OCI-LY3 (cell line): Measurements from ENCODE around the gene CCDC68.

Experiments
- H2AFZ ChIP-seq: fragments of 200-600, 300-600 bp; shearing (Covaris generic); 2 replicates; pipeline ENCODE4 v1.6.0; 2014; ENCODE audit warnings: antibody characterized with exemption, low read depth, low read length
- H3K27ac ChIP-seq: fragments of 200-600, 300-600 bp; sonication (generic); 2 replicates; pipeline ENCODE4 v1.5.1; 2014; ENCODE audit warnings: mild to moderate bottlenecking, low read length, moderate library complexity, mixed read lengths
- H3K27me3 ChIP-seq: fragments of 200-600, 300-600 bp; sonication (generic); 2 replicates; pipeline ENCODE4 v1.6.1; 2014; ENCODE audit warnings: low read depth, low read length, mixed read lengths
- H3K36me3 ChIP-seq: fragments of 200-600, 300-600 bp; sonication (generic); replicated peaks from 2 replicates; pipeline ENCODE3; 2014; ENCODE audit warnings: low read depth, low read length, mixed read lengths
- H3K4me1 ChIP-seq: fragments of 300-600, 200-600 bp; sonication (generic); 2 replicates; pipeline ENCODE4 v1.6.1; 2014; ENCODE audit warnings: low read length, mixed read lengths
- H3K4me2 ChIP-seq: fragments of 200-600, 300-600 bp; sonication (generic); 2 replicates; pipeline ENCODE4 v1.6.1; 2014; ENCODE audit warnings: low read length, mixed read lengths
- H3K4me3 ChIP-seq: fragments of 300-600, 200-600 bp; sonication (generic); 2 replicates; pipeline ENCODE4 v1.5.1; 2014; ENCODE audit warnings: antibody characterized with exemption, mild to moderate bottlenecking, low read length, moderate library complexity
- H3K79me2 ChIP-seq: fragments of 300-600, 200-600 bp; shearing (Covaris generic); 2 replicates; pipeline ENCODE4 v1.6.1; 2014; ENCODE audit warnings: mild to moderate bottlenecking, low read length, mixed read lengths
- H3K9ac ChIP-seq: fragments of 300-600, 200-600 bp; shearing (Covaris generic); 2 replicates; pipeline ENCODE4 v1.6.0; 2014; ENCODE audit warnings: mild to moderate bottlenecking, low read length, moderate library complexity
- H3K9me3 ChIP-seq: fragments of 200-600, 300-600 bp; shearing (Covaris generic); 2 replicates; pipeline ENCODE4 v1.6.1; 2014; ENCODE audit warnings: low read length, mixed read lengths; ENCODE audit not compliant: insufficient read depth
- H4K20me1 ChIP-seq: fragments of 200-600, 300-600 bp; sonication (generic); 2 replicates; pipeline ENCODE4 v1.6.1; 2016; ENCODE audit warnings: low read length, mixed read lengths; ENCODE audit not compliant: insufficient read depth
- EZH2phosphoT487 ChIP-seq: fragments of 200-600 bp; shearing (Covaris generic); IDR thresholded peaks from 2 replicates; pipeline ENCODE4 v1.6.1; 2018; ENCODE audit warnings: antibody characterized with exemption, mixed run types, low read depth
- TF ChIP-seq, protein P1 (sequence below): fragments of 200-600, 300-600 bp; sonication (generic); IDR thresholded peaks from 2 replicates; pipeline ENCODE4 v1.5.1; 2014; ENCODE audit warnings: antibody characterized with exemption, low read length, low read depth

CCDC68 gene

GRCh38 chr18:54932472-54932871 is 26.8 kb downstream of the CCDC68 start:
- Histone ChIP-seq H3K79me2 (no peaks in the 10 kb centered on the region), H3K27ac (no peak overlapping the region), H3K4me3 (no peak overlapping the region), H2AFZ (no peak overlapping the region), H3K9me3 (no peaks in the 10 kb centered on the region), H3K36me3 (no peaks in the 10 kb centered on the region), H3K4me2 (no peak overlapping the region), H3K27me3 (peaks cover 9% of the 10 kb centered on the region; the same call in 1 of the 2 replicates), H4K20me1 (no peaks in the 10 kb centered on the region), H3K9ac (no peak overlapping the region), H3K4me1 (no peaks in the 10 kb centered on the region)
- TF ChIP-seq, protein P1, sequence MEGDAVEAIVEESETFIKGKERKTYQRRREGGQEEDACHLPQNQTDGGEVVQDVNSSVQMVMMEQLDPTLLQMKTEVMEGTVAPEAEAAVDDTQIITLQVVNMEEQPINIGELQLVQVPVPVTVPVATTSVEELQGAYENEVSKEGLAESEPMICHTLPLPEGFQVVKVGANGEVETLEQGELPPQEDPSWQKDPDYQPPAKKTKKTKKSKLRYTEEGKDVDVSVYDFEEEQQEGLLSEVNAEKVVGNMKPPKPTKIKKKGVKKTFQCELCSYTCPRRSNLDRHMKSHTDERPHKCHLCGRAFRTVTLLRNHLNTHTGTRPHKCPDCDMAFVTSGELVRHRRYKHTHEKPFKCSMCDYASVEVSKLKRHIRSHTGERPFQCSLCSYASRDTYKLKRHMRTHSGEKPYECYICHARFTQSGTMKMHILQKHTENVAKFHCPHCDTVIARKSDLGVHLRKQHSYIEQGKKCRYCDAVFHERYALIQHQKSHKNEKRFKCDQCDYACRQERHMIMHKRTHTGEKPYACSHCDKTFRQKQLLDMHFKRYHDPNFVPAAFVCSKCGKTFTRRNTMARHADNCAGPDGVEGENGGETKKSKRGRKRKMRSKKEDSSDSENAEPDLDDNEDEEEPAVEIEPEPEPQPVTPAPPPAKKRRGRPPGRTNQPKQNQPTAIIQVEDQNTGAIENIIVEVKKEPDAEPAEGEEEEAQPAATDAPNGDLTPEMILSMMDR = no peak
- no peak for TF ChIP-seq EZH2phosphoT487

- Histone ChIP-seq H3K4me1 (no peaks in the 10 kb centered on the region), H3K4me2 (no peak overlapping the region), H3K4me3 (no peak overlapping the region), H3K9me3 (no peaks in the 10 kb centered on the region), H3K27ac (no peak overlapping the region), H3K36me3 (no peaks in the 10 kb centered on the region), H3K27me3 (no peaks in the 10 kb centered on the region), H4K20me1 (no peaks in the 10 kb centered on the region), H2AFZ (no peak overlapping the region), H3K79me2 (no peaks in the 10 kb centered on the region), H3K9ac (no peak overlapping the region)
- no peak for TF ChIP-seq EZH2phosphoT487
- TF ChIP-seq, protein P1 = peak; percentile 28
These were observed 28.1 kb downstream of the CCDC68 start for GRCh38 chr18:54931152-54931551.

DNA sequence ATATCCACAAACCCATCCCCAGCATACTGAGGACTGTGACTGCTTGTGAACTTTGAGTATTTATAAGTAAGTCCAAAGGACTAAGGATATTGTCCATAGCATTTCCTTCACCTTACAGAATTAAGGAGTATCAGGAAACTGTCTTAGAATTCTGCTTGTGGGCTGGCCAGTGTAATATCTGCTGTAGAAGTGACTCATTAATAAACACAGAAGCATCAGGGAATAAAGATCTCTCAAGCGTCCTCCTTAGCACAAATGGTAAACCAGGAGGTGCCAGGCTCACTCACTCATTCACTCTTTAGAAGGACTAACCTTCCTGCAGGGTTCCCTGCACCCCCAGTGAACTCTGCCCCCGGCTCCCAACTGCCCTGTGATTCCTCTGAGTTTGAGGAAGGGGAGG is 31.0 kb downstream of the CCDC68 start:
- Histone ChIP-seq H3K9me3 (no peaks in the 10 kb centered on the region), H3K79me2 (no peaks in the 10 kb centered on the region), H4K20me1 (no peaks in the 10 kb centered on the region), H3K27me3 (no peaks in the 10 kb centered on the region), H3K4me1 (no peaks in the 10 kb centered on the region), H2AFZ (no peak overlapping the region), H3K9ac (no peak overlapping the region), H3K27ac (no peak overlapping the region), H3K4me3 (no peak overlapping the region), H3K36me3 (no peaks in the 10 kb centered on the region), H3K4me2 (no peak overlapping the region)
- TF ChIP-seq EZH2phosphoT487 = no peak
- TF ChIP-seq, protein P1 = no peak

- H3K9me3 ChIP-seq = no peaks in the 10 kb centered on the region
- no peak for TF ChIP-seq EZH2phosphoT487
- TF ChIP-seq, protein P1 = no peak
- no peaks in the 10 kb centered on the region for H3K4me1 ChIP-seq
- no peak overlapping the region for H3K4me2 ChIP-seq
- H3K36me3 ChIP-seq = no peaks in the 10 kb centered on the region
- no peak overlapping the region for H3K4me3 ChIP-seq
- H3K79me2 ChIP-seq = no peaks in the 10 kb centered on the region
- no peak overlapping the region for H2AFZ ChIP-seq
- no peaks in the 10 kb centered on the region for H4K20me1 ChIP-seq
- H3K9ac ChIP-seq = no peak overlapping the region
- no peaks in the 10 kb centered on the region for H3K27me3 ChIP-seq
- no peak overlapping the region for H3K27ac ChIP-seq
These were observed 32.5 kb downstream of the CCDC68 start for GRCh38 chr18:54926593-54927325.
